Keratinocyte (primary cell): Measurements from ENCODE around the gene USP35. TPM values are rescaled to one million over a fixed set of nuclear protein-coding genes. Genes with fewer than 3 reads are reported as not detected.

Experiments used
- DNase-seq: peaks from one replicate; pipeline ENCODE4 v3.0.0-alpha.2; 2011; ENCODE audit warnings: low read depth, missing footprints, low spot score
- FAIRE-seq: peaks from 2 replicates; lab custom pipeline; 2011; peaks lifted over from hg19 to GRCh38; lab: Jason Lieb, UNC
- H2AFZ ChIP-seq: 2 replicates; pipeline ENCODE4 v1.6.0; 2012; ENCODE audit warnings: low read length, control low read depth, inconsistent platforms; ENCODE audit not compliant: control insufficient read depth
- H3K27ac ChIP-seq: 2 replicates; pipeline ENCODE4 v1.5.1; 2011; ENCODE audit warnings: low read length; ENCODE audit not compliant: control insufficient read depth, insufficient read depth
- H3K27me3 ChIP-seq: 3 replicates; pipeline ENCODE4 v1.6.0; 2011; ENCODE audit warnings: low read length; ENCODE audit not compliant: control insufficient read depth, insufficient read depth; ENCODE audit errors: extremely low read depth
- H3K36me3 ChIP-seq, 2 experiments: 2 replicates in 1 of 2; 3 replicates in 1 of 2; pipeline ENCODE4 v1.5.1; 2011; ENCODE audit warnings: low read length in 2 of 2, mild to moderate bottlenecking in 1 of 2; ENCODE audit not compliant: control insufficient read depth in 2 of 2, insufficient read depth in 2 of 2; ENCODE audit errors: extremely low read depth in 1 of 2
- H3K4me1 ChIP-seq: 3 replicates; pipeline ENCODE4 v1.5.1; 2011; ENCODE audit warnings: low read length; ENCODE audit not compliant: control insufficient read depth, insufficient read depth; ENCODE audit errors: extremely low read depth
- H3K4me2 ChIP-seq: 3 replicates; pipeline ENCODE4 v1.6.0; 2011; ENCODE audit warnings: low read depth, low read length; ENCODE audit not compliant: control insufficient read depth, insufficient read depth; ENCODE audit errors: extremely low read depth
- H3K4me3 ChIP-seq, 3 experiments: fragments of 200-600 bp in 1 of 3; sonication (generic) in 1 of 3; 2 replicates in 2 of 3; 3 replicates in 1 of 3; pipeline ENCODE4 v1.5.1; 2011 to 2016; ENCODE audit warnings: low read length in 3 of 3, mild to moderate bottlenecking in 3 of 3, control low read depth in 2 of 3, inconsistent platforms in 1 of 3, low read depth in 1 of 3, mixed read lengths in 1 of 3, mixed run types in 1 of 3, moderate library complexity in 1 of 3; ENCODE audit not compliant: control insufficient read depth in 2 of 3, insufficient read depth in 2 of 3; ENCODE audit errors: extremely low read depth in 1 of 3
- H3K79me2 ChIP-seq: 2 replicates; pipeline ENCODE4 v1.6.0; 2012; ENCODE audit warnings: low read length; ENCODE audit not compliant: control insufficient read depth, insufficient read depth
- H3K9ac ChIP-seq: 3 replicates; pipeline ENCODE4 v1.6.0; 2011; ENCODE audit warnings: low read length; ENCODE audit not compliant: control insufficient read depth, insufficient read depth; ENCODE audit errors: extremely low read depth
- H3K9me1 ChIP-seq: 3 replicates; pipeline ENCODE4 v1.6.0; 2011; ENCODE audit warnings: low read length; ENCODE audit not compliant: control insufficient read depth, insufficient read depth; ENCODE audit errors: extremely low read depth
- H3K9me3 ChIP-seq: 2 replicates; pipeline ENCODE4 v1.5.1; 2012; ENCODE audit warnings: low read depth, low read length; ENCODE audit not compliant: control insufficient read depth
- H4K20me1 ChIP-seq: 3 replicates; pipeline ENCODE4 v1.6.0; 2011; ENCODE audit warnings: low read length; ENCODE audit not compliant: control insufficient read depth, insufficient read depth; ENCODE audit errors: extremely low read depth
- CTCF ChIP-seq, 3 experiments: IDR thresholded peaks in 1 of 3; conservative IDR thresholded peaks in 1 of 3; optimal IDR thresholded peaks in 1 of 3; 2 replicates in 2 of 3; 3 replicates in 1 of 3; pipeline versions ENCODE3 to v1.5.1; 2011; ENCODE audit warnings: low read length in 3 of 3, mild to moderate bottlenecking in 3 of 3, moderate library complexity in 2 of 3, control low read depth in 1 of 3, inconsistent platforms in 1 of 3; ENCODE audit not compliant: insufficient read depth in 2 of 3; ENCODE audit errors: extremely low read depth in 1 of 3
- EZH2 ChIP-seq: IDR thresholded peaks from one replicate; pipeline ENCODE4 v1.6.1; 2012; ENCODE audit warnings: inconsistent platforms, mild to moderate bottlenecking, low read length, moderate library complexity
- dilution Hi-C: fragments of 300-500 bp; cut with MboI; formaldehyde crosslinking; loops from one replicate; pipeline ENCODE4 v1.7.0; 2020; ENCODE audit warnings: low sequenced_read_pairs; ENCODE audit not compliant: extremely low pct_ligation_motif_present
- polyA plus RNA-seq, 5 experiments: library from polyadenylated mRNA; depleted of rRNA in 3 of 5; stranded (reverse) in 3 of 5; stranded (forward) in 1 of 5; unstranded in 1 of 5; fragments of >200 nt; gene quantifications; 1 replicate in 1 of 5; 2 replicates in 3 of 5; 3 replicates in 1 of 5; pipeline versions ENCODE4 v1.2.1 to v1.2.3, GENCODE V29; 2011 to 2012; ENCODE audit warnings: missing spikeins in 2 of 5, low read depth in 1 of 5, low replicate concordance in 1 of 5

The USP35 gene
- polyA plus RNA-seq, 1 donor (not counting 4 experiments of a cell fraction or from before 2014, with no cell fraction given) = 5.0 TPM

DNA sequence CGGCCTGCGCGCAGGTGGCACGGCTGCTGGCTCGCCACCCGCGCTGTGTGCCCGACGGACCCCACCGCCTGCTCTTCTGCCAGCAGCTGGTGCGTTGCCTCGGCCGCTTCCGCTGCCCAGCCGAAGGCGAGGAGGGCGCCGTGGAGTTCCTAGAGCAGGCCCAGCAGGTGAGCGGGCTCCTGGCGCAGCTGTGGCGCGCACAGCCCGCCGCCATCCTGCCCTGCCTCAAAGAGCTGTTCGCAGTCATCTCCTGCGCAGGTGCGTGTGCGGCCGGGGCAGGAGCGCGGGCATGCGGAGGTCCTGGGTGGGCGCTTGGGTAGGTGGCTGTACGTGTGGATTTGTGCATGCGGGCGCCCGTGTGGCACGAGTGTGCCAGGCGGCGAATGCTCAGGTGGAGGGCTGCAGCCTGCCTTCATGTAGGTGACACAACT lies 8.0 kb downstream of the USP35 start:
- Histone ChIP-seq H3K4me1 (peaks cover 3% of the 10 kb centered on the region), H3K4me3 (no peak overlapping the region), H3K9ac (no peak overlapping the region), H3K4me2 (no peak overlapping the region), H3K27me3 (no peaks in the 10 kb centered on the region), H3K27ac (no peak overlapping the region), H3K36me3 (peaks cover 0 to 36% of the 10 kb centered on the region in 2 experiments), H2AFZ (no peak overlapping the region), H4K20me1 (peaks cover 3% of the 10 kb centered on the region), H3K79me2 (peaks cover 8% of the 10 kb centered on the region), H3K9me3 (no peaks in the 10 kb centered on the region), H3K9me1 (no peaks in the 10 kb centered on the region)
- FAIRE-seq (no peak), DNase-seq (no peak)
- dilution Hi-C loops = no loop called here
- no peak for TF ChIP-seq CTCF (optimal IDR thresholded peaks at IDR 0.05 in 1 of 3, IDR thresholded peaks at IDR 0.05 in 1 of 3, conservative IDR thresholded peaks at IDR 0.05 in 1 of 3; ENCODE audit: extremely low read depth in 1 of 3, insufficient read depth in 2 of 3, low read length in 3 of 3)
- TF ChIP-seq EZH2 = no peak

GRCh38 chr11:78197816-78198215 lies 9.1 kb downstream of the USP35 start:
- TF ChIP-seq EZH2 (no peak), CTCF (optimal IDR thresholded peaks at IDR 0.05 in 1 of 3, IDR thresholded peaks at IDR 0.05 in 1 of 3, conservative IDR thresholded peaks at IDR 0.05 in 1 of 3; ENCODE audit: extremely low read depth in 1 of 3, insufficient read depth in 2 of 3, low read length in 3 of 3) (no peak)
- Histone ChIP-seq H3K36me3 (peaks cover 0 to 36% of the 10 kb centered on the region in 2 experiments), H3K9me3 (no peaks in the 10 kb centered on the region), H3K27me3 (no peaks in the 10 kb centered on the region), H3K79me2 (peaks cover 8% of the 10 kb centered on the region), H3K4me1 (peaks cover 3% of the 10 kb centered on the region), H3K4me2 (no peak overlapping the region), H3K9ac (no peak overlapping the region), H3K27ac (no peak overlapping the region), H3K4me3 (no peak overlapping the region), H4K20me1 (peaks cover 3% of the 10 kb centered on the region), H2AFZ (no peak overlapping the region), H3K9me1 (no peaks in the 10 kb centered on the region)
- FAIRE-seq (no peak), DNase-seq (no peak)
- dilution Hi-C loops = no loop called here
